Measurements from ENCODE around the gene CCDC171.

DNA sequence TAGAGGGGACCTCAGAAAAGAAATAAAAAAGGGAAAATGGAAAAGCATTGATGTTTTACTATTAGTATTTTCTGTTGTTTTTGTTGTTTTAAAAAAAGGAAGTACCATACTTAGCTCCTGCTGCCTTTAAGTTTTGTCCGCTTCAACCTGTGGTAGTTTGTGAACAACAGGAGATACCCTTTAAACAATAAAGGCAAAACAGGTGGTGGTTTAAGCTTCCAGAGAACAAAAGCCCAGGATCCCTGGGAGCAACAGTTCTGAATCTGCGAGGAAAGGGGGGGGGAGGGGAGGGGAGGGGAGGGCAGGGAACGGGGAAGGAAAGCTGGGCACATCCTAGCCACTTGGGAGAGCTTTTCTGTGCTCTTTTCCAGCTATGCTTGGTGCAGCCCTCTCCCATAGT, 40.0 kb upstream of the CCDC171 start:
- TF ChIP-seq, protein P1, sequence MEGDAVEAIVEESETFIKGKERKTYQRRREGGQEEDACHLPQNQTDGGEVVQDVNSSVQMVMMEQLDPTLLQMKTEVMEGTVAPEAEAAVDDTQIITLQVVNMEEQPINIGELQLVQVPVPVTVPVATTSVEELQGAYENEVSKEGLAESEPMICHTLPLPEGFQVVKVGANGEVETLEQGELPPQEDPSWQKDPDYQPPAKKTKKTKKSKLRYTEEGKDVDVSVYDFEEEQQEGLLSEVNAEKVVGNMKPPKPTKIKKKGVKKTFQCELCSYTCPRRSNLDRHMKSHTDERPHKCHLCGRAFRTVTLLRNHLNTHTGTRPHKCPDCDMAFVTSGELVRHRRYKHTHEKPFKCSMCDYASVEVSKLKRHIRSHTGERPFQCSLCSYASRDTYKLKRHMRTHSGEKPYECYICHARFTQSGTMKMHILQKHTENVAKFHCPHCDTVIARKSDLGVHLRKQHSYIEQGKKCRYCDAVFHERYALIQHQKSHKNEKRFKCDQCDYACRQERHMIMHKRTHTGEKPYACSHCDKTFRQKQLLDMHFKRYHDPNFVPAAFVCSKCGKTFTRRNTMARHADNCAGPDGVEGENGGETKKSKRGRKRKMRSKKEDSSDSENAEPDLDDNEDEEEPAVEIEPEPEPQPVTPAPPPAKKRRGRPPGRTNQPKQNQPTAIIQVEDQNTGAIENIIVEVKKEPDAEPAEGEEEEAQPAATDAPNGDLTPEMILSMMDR (IDR thresholded peaks at IDR 0.05), result no peak
- no peak for TF ChIP-seq POLR2A (IDR thresholded peaks at IDR 0.05)
